Kidney glomerular epithelial cell (primary cell): ENCODE data around the gene DCST1.

Experiments
- DNase-seq: peaks from one replicate; lab custom pipeline; 2025; lab: John Stamatoyannopoulos, UW

Gene DCST1

DNA sequence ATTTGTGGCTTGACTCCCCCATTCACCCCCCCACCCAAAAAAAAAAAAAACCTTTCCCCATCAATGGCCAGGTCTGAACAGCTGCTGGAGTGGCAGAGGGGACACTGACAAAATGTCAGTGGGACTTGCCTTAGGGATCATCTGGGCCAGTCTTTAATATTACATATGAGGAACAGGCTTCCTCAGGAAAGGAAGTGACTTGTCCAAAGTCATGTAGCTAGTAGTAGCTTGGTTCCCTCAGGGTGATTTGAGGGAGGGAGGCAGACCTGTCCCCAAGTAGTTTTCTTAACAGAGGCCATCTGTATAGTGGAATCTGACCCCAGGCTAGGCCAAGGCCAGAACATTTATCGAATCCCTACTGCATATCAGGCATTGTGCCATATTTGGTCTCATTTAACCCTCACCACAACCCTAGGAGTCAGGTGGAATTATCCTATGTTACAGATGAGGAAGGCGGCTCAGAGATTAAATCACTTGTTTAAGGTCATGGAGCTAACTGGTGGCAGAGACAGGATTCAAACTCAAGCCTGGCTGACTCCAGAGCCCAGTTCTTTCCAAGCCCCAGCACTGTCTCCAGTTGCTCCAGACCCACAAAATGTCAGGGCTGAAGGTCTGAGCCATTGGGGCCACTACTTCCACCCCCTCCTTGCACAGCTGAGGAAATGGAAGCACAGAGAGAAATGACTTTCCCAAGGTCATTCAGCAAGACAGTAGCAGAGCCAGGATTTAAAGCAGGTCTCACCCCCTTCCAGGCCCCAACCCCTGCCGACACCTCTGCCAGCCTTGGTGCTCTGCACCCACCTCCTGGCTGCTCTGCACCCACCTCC is 20.6 kb upstream of the DCST1 start:
- no peak for DNase-seq

DNA sequence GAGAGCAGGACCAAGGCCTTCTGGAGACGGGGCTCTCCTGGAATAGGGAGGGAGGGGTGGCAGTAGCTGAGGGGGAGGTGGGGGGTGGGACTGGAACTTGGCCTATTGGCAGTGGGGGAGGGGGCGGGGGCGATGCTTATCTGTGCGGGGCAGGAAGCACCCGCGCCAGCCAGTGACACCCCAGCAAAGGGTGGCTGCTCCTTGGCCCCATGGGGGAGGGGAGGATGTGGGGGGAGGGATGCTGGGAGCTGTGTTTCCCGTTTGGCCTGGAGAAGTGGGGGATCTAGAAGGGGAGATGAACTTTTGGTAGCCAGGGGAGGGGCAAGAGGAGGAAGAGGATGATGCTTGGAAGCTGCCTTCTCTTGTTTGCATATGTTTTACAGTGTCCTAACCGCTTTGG is 20.0 kb upstream of the DCST1 start:
- no peak for DNase-seq

DNA sequence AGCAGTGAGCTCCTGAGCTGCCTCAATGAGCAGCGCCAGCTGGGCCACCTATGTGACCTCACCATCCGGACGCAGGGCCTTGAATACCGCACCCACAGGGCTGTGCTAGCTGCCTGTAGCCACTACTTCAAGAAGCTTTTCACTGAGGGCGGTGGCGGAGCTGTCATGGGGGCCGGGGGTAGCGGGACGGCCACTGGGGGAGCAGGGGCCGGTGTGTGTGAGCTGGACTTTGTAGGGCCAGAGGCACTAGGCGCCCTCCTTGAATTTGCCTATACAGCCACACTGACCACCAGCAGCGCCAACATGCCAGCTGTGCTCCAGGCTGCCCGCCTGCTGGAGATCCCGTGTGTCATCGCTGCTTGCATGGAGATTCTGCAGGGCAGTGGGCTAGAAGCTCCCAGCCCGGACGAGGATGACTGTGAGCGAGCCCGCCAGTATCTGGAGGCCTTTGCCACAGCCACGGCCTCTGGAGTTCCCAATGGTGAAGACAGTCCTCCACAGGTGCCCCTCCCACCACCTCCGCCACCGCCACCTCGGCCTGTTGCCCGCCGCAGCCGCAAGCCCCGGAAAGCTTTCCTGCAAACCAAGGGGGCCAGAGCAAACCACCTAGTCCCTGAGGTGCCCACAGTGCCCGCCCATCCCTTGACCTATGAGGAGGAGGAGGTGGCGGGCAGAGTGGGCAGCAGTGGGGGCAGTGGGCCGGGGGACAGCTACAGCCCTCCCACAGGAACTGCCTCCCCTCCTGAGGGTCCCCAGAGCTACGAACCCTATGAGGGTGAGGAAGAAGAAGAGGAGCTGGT is 18.7 kb upstream of the DCST1 start:
- no peak for DNase-seq

DNA sequence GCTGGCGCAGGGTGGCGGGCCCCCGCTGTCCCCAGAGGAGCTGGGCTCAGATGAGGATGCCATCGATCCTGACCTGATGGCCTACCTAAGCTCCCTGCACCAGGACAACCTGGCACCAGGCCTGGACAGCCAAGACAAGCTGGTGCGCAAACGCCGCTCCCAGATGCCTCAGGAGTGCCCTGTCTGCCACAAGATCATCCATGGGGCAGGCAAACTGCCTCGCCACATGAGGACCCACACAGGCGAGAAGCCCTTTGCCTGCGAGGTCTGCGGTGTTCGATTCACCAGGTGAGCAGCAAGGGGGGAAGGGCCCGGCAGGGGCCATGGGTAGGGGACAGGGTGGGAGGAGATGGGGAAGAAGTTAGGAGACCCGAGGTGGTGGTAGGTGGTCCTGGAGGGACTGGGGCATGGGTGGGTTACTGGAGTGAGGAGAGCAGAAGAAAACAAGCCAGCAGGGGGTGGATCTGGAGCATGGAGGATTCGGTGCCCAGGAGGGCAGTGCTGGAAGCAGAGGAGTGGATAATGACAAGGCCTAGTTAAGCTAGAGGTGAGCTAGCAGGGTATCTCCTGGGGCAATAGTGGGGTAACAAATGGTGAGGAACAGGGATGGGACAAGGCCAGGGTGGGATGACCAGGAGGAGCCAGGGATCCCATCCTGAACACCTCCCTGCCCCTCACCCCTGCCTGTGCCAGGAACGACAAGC is 17.9 kb upstream of the DCST1 start:
- no peak for DNase-seq

DNA sequence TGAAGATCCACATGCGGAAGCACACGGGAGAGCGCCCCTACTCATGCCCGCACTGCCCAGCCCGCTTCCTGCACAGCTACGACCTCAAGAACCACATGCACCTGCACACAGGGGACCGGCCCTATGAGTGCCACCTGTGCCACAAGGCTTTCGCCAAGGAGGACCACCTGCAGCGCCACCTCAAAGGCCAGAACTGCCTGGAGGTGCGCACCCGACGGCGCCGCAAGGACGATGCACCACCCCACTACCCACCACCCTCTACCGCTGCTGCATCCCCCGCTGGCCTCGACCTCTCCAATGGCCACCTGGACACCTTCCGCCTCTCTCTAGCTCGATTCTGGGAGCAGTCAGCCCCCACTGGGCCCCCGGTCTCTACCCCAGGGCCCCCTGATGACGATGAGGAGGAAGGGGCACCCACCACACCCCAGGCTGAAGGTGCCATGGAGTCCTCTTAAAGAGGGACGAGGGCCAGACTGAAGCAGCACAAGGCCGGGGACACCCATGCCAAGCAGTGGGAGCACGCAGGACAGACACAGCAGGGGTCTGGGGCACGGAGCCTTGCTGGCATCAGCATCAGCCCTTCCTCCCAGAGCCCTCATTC is 17.3 kb upstream of the DCST1 start:
- no peak for DNase-seq

DNA sequence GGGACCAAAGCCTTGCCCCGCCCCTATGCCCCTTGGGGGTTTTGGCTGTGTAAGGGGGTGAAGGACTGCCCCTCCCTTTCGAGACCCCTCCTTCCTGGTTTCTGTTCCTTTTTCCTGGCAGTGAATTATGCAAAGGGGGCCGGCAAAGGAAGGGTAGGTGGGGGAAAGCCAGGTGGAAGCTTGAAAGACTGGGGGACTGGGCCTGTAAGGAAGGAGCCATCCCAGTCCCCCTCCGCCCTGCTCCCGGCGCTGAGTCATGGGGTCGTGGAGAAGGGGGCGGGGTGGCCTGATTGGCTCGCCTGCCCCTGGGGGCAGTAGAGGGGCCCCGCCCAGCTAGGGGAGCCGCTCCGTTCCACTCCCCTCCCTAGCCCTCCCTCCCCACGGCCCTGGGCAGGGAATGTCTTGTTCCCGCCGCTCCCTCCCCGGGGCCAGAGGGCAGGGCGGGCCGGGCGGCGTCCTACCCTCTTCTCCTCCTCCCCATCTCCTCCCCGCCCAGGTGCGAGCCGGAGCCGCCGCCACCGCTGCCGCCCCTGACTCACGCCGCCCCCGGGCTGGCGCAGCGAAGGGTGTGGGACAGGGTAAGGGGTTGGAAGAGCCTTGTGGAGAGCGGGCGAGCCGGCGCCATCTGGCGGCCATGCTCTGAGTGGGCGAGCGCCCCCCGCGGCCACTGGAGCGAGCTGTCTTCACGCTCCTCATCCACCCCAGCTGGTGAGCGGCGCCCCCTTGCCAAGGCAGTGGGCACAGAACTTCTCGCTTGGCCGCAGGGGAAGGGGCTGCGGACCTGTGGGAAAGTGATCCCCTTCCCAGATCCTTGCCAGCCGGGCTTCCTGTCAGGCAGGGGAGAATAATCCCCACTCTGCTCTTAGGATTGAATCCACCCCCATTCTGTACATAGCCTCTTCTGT is 16.3 kb upstream of the DCST1 start:
- peak; percentile 85 for DNase-seq

DNA sequence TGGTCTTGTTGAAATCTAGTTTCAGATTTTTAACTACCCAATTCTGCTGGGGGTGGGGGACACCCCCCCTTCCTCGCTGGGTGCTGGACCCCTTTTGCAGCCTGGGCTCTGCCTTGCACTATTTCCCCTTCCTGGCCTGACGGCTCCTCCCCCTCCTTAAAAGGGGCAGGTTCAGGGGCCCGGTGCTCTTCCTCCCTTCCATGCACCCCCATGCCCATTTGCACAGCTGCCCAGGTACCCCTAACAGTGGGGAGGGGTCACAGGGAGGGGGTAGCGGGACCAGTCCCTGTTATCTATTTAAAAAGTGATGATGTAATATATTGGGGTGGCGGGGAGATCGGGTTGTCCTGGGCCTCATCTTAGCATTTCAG is 15.7 kb upstream of the DCST1 start:
- no peak for DNase-seq

DNA sequence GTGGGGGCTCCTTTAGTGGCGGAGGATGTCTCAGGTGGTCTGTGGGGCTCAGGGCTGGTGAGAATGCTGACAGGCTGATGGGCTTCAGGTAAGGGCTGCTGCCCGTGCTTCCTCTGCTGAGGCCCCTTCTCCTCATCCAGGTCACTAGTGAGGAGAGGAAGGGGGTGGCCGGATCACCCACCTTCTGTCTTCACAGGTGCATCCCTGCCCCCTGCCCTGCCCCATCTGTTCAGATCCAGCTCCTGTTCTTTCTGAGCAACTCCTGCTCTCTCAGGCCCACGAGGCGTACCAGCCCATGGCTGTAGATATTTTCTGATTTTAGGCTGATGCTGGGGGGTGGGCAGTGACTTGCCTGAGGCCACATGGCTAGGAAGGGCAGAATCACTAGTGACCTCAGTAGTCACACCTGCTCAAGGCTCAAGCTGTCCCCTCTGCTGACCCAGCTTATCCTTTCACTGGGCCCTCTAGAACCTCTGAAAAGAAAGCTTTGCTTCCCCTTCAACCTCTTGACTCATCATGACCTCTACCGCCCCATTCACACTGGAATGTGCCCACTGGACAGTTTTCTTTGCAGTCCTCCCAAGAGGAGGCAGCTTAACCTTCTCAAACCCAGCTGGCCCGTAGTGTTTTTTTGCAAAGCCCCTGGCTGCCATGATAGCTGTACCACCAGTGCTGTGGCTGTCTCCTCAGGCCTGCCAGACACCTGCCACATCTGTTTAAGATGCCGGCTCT is 14.8 kb upstream of the DCST1 start:
- no peak for DNase-seq

DNA sequence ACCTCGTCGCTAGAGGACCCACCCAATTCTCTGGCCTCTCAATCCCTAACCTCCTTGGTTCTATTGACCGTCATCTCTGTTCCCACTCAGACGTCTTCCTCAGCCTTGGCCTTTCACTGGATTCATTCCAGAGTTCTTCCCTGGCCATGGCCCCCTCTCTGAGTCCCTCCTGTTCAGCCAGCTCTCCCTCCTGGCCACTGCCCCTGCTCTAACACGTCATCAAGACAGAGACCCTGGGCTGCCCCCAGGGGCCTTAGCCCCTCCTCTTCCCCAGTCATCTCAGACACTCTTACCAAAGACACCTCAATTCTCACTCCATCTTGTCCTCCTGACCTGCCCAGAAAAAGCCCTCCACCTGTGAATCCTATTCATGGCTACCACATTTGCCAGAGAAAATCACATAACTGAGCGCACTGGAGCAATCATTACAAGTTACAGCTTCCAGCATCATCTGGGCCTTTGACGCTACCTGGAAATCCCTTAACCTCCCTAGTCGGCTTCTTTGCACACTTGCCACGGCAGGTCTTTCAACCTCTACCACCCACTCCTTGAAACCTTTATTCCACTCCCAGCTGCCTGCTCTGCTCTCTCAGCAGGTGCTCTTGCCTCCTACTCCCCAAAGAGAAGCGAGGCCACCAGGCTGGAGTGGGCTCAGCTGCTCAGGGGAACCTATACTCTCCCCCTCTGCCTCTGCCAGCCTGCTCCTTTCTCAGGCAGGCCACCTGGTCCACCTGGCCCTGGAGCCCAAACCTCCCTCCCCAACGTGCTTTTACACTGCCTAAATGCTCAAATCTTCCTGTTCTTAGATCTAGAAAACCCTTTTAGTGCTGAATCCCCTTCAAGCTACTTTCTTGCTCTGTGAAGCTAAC is 14.0 kb upstream of the DCST1 start:
- DNase-seq = no peak

DNA sequence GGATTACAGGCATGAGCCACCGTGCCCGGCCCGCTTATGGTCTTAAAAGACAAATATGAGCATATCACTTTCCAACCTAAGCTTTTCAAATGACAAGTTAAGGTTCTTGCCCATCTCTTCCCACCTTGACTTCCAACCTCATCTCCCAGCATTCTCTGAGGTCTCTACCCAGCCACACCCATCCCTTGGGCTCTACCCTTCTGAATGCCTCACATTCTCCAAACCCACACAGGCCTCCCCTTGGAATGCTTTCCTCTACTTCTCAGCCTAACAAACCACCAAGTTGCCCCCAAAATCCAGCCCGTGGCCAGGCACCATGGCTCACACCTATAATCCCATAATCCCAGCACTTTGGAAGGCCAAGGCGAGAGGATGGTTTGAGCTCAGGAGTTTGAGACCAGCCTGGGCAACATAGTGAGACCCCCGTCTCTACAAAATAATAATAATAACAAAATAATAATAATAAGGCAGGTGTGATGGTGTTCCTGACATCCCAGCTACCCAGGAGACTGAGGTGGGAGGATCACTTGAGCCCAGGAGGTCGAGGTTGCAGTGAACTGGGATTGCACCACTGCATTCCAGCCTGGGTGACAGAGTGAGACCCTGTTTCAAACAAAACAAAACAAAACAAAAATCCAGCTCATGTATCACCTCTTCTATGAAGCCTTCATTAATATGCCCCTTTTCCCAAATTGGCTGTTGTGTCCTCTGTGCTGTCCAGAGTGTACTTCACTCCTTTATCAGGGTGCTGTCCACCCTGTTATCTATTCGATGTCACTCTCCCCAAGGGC is 11.3 kb upstream of the DCST1 start:
- no peak for DNase-seq

DNA sequence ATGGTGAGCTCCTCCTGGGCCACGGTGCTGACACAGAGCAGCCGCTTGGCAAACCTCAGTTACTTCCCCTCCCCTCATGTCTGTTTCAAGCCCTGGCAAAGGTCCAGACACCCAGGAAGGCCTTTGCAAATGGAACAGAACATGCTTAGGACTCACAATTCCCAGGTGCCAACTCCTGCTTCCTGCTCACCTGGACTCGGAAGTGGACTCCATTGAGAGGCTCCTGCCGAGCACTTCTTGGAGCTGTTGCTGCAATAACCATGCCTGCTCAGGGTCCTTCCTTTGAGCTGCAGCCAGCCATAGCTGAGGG is 10.7 kb upstream of the DCST1 start:
- no peak for DNase-seq

DNA sequence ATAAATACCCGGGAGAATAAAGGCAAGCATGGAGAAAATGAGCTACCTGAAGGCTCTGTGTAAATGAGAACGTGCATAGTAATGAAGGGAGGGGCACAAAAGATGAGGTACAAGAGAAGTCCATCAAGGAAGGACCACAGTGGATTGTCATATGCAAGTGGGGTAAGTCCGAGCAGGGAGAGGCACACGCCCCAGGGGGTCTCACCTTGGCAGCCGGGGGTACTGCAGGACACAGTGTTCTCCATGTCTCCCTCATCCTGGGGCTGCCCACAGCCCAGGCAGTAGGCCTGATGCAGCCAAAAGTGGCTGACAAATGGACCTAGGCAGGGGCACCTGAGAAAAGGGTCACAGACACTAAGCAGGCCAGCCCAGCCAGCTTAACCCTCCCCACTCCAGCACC is 10.0 kb upstream of the DCST1 start:
- DNase-seq = no peak

DNA sequence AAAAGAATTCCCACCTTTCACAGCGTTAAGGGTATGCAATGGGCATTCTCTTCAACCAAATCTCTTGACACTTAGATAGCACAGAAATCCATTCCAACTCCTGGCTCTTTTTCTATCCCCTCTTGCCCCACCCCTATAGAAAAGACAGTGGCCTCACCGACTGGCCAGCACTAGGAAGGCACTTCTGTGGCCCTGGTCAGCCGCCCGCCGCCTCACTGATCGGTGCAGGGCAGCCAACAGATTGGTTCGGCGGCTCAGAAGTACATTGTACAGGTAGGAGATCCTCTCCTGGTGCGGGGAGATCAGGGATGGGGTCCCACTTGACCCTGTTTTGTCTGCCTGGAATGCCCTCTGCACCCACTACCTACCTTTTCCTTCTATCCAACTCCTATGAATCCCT is 9.3 kb upstream of the DCST1 start:
- no peak for DNase-seq

DNA sequence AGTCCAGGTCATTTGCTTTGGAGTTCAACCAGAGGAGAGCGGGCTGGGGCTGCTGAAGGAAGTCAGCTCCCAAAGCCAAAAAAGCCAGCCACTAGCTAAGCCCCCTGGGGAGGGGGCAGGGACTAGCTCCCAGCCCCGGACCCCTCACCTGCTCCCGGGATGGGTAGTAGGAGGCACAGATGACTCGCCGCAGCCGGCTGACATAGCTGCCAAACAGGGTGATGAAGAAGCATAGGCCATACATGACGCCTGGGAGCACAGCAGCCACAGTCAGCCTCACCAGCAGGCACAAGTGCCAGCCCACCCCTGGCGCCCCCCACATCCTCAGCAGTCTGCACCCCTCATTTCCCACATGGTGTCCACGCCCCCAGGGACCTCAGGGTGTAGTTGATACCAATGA is 7.5 kb upstream of the DCST1 start:
- DNase-seq = no peak

DNA sequence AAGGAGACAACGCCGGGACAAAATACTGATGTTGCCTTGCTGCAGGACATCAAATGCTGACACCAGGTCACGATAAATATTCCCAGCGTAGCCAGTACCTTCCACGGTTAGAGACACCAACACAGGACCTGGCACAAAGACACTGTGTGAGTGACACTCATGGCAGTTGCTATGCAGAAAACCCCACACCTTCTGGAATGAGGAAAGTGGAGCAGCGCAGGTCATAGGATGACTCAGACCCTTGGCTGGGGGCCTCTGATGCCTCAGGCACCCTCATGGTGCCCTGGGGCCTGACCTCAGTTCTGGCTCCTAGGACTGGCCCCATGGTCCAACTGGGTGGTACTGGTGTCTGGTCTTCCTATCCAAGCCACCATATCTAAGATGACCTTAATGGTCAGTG is 7.0 kb upstream of the DCST1 start:
- no peak for DNase-seq

DNA sequence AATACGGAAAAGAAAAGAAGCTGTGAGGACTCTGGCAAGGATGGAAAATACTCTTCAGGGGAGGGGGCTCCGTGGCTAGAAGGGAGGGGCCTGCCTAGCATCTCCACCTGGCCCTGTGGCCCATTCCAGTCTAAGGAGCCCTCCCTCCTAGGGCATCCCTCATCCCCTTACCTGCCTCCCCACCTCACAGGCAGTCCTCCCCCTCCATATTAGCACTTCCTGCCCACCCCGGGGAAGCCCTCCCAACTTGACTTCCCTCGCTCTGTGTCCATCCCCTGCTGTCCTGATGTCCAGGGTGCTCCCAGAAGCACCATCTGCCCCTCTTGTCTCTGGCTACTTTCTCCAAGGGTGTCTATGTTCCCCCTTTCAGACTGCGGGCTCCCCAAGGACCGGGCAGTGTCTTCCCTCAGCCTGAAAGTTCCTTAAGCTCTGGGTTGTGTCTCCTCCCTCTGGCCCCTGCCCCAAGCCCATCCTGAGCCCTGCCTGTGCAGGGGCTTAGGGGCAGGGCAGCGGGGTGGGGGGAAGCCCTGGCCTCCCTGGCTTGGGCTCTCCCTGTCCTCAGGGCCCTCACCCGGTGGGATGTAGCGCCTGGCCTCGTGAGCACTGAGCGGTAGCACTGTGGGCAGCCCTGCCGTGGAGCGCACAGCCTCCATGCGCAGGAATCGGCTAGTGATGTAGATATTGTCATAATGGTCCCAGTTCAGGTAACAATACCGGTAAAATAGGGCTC is 3.9 kb upstream of the DCST1 start:
- no peak for DNase-seq

DNA sequence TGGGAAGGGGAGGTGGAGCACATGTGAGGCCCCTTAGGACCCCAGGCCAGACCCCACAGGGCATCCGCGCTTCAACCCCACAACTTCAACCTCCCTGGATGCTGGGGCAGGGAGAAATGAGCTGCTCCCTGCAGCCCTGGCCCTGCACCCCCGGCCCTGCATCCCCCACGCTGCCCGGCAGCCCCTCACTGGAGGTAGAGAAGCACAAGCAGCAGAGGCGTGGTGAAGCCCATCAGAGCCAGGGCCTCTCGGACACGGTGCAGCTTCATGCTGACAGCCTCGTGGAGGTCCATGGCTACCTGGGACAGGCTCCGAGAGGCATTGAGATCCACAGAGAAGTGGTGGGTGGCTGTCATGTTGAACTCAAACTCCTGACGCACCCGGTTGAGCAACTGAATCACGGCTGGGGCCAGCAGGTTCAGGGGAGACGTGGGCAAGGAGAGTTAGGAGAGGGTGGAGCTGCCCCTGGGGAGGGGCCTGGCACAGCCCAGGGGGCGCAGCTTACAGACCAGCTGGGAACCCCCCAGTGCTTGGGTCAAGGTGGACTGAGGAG is 3.3 kb upstream of the DCST1 start:
- DNase-seq = no peak

DNA sequence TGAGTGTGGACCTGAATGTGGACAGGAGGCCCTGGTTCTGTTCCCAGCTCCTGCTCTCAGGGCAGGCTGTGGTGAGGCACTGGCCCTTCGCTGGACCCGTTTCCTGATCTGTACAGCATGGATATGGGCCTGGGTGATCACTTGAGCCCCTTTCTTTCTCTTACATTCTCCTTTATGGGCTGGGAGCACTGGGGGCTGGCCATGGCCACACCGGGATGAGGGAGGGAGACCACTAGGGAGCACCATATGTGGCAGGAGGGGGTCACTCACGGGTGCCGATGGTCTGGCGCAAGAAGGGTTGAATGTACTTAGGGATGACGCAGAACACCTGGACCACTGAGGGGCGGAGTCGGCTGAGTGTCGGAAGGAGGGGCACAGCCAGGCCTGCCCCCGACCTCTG is 2.7 kb upstream of the DCST1 start:
- no peak for DNase-seq
